Sciatic nerve (tissue), 2 donors: Measurements from ENCODE around the gene IP6K1. TPM values are rescaled to one million over a fixed set of nuclear protein-coding genes. Genes with fewer than 3 reads are reported as not detected.
"Not testable (repeated sequence)": the region's sequence is repeated elsewhere in the genome, so short reads cannot be mapped to it uniquely, and the experiment has no call there.

Experiments used
- ATAC-seq: fragments of 200-7000 bp; cut with Tn5 transposase; one replicate; pipeline ENCODE4 v1.9.1; 2020; ENCODE audit warnings: mild to moderate bottlenecking, moderate library complexity
- DNase-seq: peaks from one replicate; pipeline ENCODE4 v3.0.0-alpha.2; 2020; ENCODE audit warnings: low spot score
- intact Hi-C: fragments of 100-400 bp; cut with DNase I; formaldehyde crosslinking; loops from one replicate; pipeline ENCODE4 v1.14.2; 2022
- total RNA-seq: library from RNA; stranded (reverse); fragmentation: NEBNext Ultra II Directional; extraction: Animal tissue kit (Norgen Biotek cat#: 25700); gene quantifications from one replicate; pipeline ENCODE4 v1.2.1, GENCODE V29; 2021
- donor health status: DM: no; HTN: no; CAD: no.
- donor health status: DM: no; HTN: no; CAD: no.

IP6K1 gene
- total RNA-seq, 1 donor from 2014 or later: 47.6 TPM

- DNase-seq: no peak
- no peak for ATAC-seq
- intact Hi-C loops: no loop called here
These were observed 84.8 kb downstream of the IP6K1 start for GRCh38 chr3:49701388-49702077.

- intact Hi-C loops: no loop called here
- no peak for ATAC-seq
These were observed 85.8 kb downstream of the IP6K1 start for GRCh38 chr3:49700453-49701128.

GRCh38 chr3:49700014-49700413 lies 86.3 kb downstream of the IP6K1 start:
- DNase-seq: no peak
- intact Hi-C loops: no loop called here
- no peak for ATAC-seq

More at GRCh38 chr3:49700453-49701128, 85.8 kb downstream of the IP6K1 start:
- no peak for DNase-seq

GRCh38 chr3:49699281-49699979 lies 86.9 kb downstream of the IP6K1 start:
- DNase-seq (no peak), ATAC-seq (no peak)
- intact Hi-C loops: no loop called here

- ATAC-seq, DNase-seq, intact Hi-C loops: not testable (repeated sequence)
These were observed 90.9 kb downstream of the IP6K1 start for GRCh38 chr3:49695350-49696015.

- DNase-seq, ATAC-seq, intact Hi-C loops: not testable (repeated sequence)
These were observed 91.8 kb downstream of the IP6K1 start for GRCh38 chr3:49694409-49695070.

- intact Hi-C loops, ATAC-seq, DNase-seq: not testable (repeated sequence)
These were observed 94.9 kb downstream of the IP6K1 start for GRCh38 chr3:49691481-49691880.

- ATAC-seq, DNase-seq, intact Hi-C loops: not testable (repeated sequence)
These were observed 95.5 kb downstream of the IP6K1 start for GRCh38 chr3:49690856-49691255.

GRCh38 chr3:49689908-49690624 lies 96.3 kb downstream of the IP6K1 start:
- intact Hi-C loops, DNase-seq, ATAC-seq: not testable (repeated sequence)

- ATAC-seq (peak; percentile 89), DNase-seq (peak; percentile 94)
- intact Hi-C loops: no loop called here
These were observed 97.1 kb downstream of the IP6K1 start, which contains the start of the genes MST1 and RNF123 for GRCh38 chr3:49689046-49689907. Gene MST1, minus strand, starts transcription at chr3:49689474. Its CDS starts 783 bp downstream, at chr3:49688691. Gene RNF123, plus strand, starts transcription at chr3:49689557. Its CDS starts 1,609 bp downstream, at chr3:49691166.

GRCh38 chr3:49688338-49689045 lies 97.8 kb downstream of the IP6K1 start:
- ATAC-seq: peak; percentile 4
- intact Hi-C loops, DNase-seq: not testable (repeated sequence)

- intact Hi-C loops, DNase-seq, ATAC-seq: not testable (repeated sequence)
These were observed 98.9 kb downstream of the IP6K1 start for GRCh38 chr3:49687424-49687795.

GRCh38 chr3:49686769-49687423 lies 99.4 kb downstream of the IP6K1 start:
- peak; percentile 14 for ATAC-seq
- intact Hi-C loops: not testable (repeated sequence)

GRCh38 chr3:49686346-49686745 lies 100.0 kb downstream of the IP6K1 start:
- DNase-seq, ATAC-seq, intact Hi-C loops: not testable (repeated sequence)

More at GRCh38 chr3:49686769-49687423, 99.4 kb downstream of the IP6K1 start:
- DNase-seq: not testable (repeated sequence)

- intact Hi-C loops, DNase-seq, ATAC-seq: not testable (repeated sequence)
These were observed 100.5 kb downstream of the IP6K1 start for GRCh38 chr3:49685846-49686245.

GRCh38 chr3:49685103-49685502 lies 101.2 kb downstream of the IP6K1 start:
- intact Hi-C loops, DNase-seq, ATAC-seq: not testable (repeated sequence)
